Measurements from ENCODE around the gene PAPPA2.

The PAPPA2 gene

DNA sequence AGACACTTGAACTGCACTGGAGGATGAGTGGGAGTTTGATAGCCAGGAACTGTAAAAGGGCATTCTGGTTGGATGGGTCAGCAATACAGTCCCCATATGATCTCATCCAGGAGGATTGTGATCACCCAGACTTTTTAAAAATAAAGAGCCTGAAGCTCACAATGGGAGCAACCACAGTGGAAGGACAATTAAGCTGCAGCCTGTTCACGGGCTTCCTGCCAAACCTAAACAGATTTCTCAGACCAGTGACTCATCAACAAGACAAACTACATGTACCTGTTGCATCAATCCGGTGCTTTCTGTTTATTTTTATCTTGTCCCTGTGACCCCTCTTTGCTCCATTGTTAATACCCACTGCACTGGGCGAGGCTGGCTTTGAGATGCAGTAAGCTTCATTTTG, 52.3 kb downstream of the PAPPA2 start:
- TF ChIP-seq, protein P1, sequence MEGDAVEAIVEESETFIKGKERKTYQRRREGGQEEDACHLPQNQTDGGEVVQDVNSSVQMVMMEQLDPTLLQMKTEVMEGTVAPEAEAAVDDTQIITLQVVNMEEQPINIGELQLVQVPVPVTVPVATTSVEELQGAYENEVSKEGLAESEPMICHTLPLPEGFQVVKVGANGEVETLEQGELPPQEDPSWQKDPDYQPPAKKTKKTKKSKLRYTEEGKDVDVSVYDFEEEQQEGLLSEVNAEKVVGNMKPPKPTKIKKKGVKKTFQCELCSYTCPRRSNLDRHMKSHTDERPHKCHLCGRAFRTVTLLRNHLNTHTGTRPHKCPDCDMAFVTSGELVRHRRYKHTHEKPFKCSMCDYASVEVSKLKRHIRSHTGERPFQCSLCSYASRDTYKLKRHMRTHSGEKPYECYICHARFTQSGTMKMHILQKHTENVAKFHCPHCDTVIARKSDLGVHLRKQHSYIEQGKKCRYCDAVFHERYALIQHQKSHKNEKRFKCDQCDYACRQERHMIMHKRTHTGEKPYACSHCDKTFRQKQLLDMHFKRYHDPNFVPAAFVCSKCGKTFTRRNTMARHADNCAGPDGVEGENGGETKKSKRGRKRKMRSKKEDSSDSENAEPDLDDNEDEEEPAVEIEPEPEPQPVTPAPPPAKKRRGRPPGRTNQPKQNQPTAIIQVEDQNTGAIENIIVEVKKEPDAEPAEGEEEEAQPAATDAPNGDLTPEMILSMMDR (conservative IDR thresholded peaks at IDR 0.05; ENCODE audit: low read depth) = no peak
- no peak overlapping the region for H3K27ac ChIP-seq
- CTCF ChIA-PET = interaction anchor here (0.7 to 0.8 kb wide), 2 partner anchors 11 to 383 kb away, joined by 3 to 4 read pairs; no protein-coding TSS in a partner anchor
- POLR2A ChIA-PET (ENCODE audit: low non-redundant PET) = no interaction called here
- peak; percentile 46 for DNase-seq (ENCODE audit: low spot score)

DNA sequence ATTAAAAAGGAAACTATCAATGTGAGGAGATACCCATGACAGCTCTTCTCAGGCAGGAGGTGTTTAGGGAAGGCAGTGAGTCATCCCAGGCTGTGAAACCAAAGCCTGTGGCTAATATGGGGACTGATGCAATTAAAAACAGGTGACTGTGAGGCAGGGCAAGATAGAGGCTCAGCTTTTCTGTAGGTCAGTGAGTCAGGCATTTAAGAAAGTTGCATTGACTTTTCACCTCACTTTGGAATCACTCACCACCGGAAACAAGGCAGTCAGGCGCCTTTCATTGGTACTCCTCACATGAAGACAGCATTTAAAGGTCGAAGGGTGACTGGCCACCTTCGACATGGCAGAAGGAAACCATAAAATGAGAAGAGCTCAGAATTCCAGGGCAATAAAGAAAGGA, 54.5 kb downstream of the PAPPA2 start:
- no peak overlapping the region for H3K27ac ChIP-seq
- TF ChIP-seq, protein P1 (conservative IDR thresholded peaks at IDR 0.05; ENCODE audit: low read depth) = no peak
- ChIA-PET CTCF (interaction anchor here (1.2 kb wide), 1 partner anchor 13 kb away, joined by 3 read pairs; no protein-coding TSS in a partner anchor), POLR2A (ENCODE audit: low non-redundant PET) (no interaction called here)
- peak; percentile 23 for DNase-seq (ENCODE audit: low spot score)

DNA sequence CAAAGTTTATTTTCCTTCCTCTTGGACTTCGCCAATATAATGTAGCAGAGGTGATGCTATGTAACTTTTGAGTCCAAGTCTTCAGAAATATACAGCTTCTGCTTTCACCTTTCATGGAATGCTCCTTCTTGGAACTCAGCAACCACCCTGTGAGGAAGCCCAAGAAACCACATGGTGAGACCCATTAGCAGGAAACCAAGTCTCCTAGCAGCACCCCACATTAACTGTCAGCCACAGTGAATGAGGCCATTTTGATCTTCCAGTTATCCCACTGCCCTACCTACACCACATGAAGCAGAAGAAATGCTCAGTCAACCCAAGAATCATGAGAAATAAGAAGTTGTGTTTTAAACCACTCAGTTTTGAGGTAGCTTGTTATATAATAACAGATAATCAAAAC, 58.2 kb downstream of the PAPPA2 start:
- TF ChIP-seq, protein P1 (conservative IDR thresholded peaks at IDR 0.05; ENCODE audit: low read depth) = no peak
- DNase-seq (ENCODE audit: low spot score) = no peak
- no peak overlapping the region for H3K27ac ChIP-seq
- ChIA-PET CTCF (interaction anchor here (1.1 kb wide), 1 partner anchor 146 kb away, joined by 4 read pairs; no protein-coding TSS in a partner anchor), POLR2A (ENCODE audit: low non-redundant PET) (no interaction called here)

DNA sequence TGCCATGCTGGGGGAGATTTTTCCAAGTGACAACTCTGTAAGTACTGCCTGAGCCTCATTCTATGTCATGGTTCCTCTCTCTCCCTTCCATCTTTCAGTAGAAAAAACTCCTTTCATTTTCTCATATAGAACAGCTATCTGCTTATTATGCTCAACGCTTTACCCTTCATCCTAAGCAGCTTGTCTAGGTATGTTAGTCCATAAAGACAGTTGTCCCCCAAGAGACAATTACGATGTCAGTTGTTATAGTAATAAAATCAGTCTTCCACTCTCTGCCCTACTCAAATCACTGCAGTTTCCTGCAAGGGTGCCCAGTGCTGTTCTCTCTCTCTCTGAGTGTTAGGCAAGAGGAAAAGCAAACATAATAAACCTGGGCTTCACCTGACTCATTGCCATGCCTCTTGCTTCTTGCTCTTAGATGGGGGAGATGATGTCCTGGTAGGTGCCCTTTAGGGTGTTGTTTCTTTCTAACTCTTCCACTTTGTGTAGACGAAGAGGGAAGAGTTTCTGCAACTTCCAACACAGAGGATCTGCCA, 59.4 kb downstream of the PAPPA2 start:
- ChIA-PET CTCF (no interaction called here), POLR2A (ENCODE audit: low non-redundant PET) (no interaction called here)
- DNase-seq (ENCODE audit: low spot score) = no peak
- no peak overlapping the region for H3K27ac ChIP-seq
- TF ChIP-seq, protein P1 (conservative IDR thresholded peaks at IDR 0.05; ENCODE audit: low read depth) = no peak

- POLR2A ChIA-PET (ENCODE audit: low non-redundant PET) = no interaction called here
- H3K27ac ChIP-seq = no peak overlapping the region
- CTCF ChIA-PET = interaction anchor here (0.5 to 1.0 kb wide), 2 partner anchors 9 to 12 kb away, joined by 3 read pairs; no protein-coding TSS in a partner anchor
- no peak for DNase-seq (ENCODE audit: low spot score)
- TF ChIP-seq, protein P1 (conservative IDR thresholded peaks at IDR 0.05; ENCODE audit: low read depth) = no peak
Observed at GRCh38 chr1:176529395-176530090, 66.6 kb downstream of the PAPPA2 start.

GRCh38 chr1:176531036-176531435, 68.1 kb downstream of the PAPPA2 start:
- H3K27ac ChIP-seq = no peak overlapping the region
- DNase-seq (ENCODE audit: low spot score) = no peak
- POLR2A ChIA-PET (ENCODE audit: low non-redundant PET) = no interaction called here
- CTCF ChIA-PET = no interaction called here
- TF ChIP-seq, protein P1 (conservative IDR thresholded peaks at IDR 0.05; ENCODE audit: low read depth) = no peak

Measured in RWPE1 (cell line).